HG03060 (cell line): ENCODE measurements around the gene SOD1.
"Not testable (repeated sequence)": the region's sequence is repeated elsewhere in the genome, so short reads cannot be mapped to it uniquely, and the experiment has no call there.

ENCODE experiments used
- ATAC-seq: cut with Tn5 transposase; IDR thresholded peaks from one replicate; pipeline ENCODE4 v1.9.1; 2021; ENCODE audit warnings: low read depth, moderate number of reproducible peaks; ENCODE audit not compliant: unreplicated experiment

The SOD1 gene

GRCh38 chr21:31654821-31655580, 4.5 kb upstream of the SOD1 start:
- not testable (repeated sequence) for ATAC-seq

GRCh38 chr21:31656199-31657095, 3.0 kb upstream of the SOD1 start:
- ATAC-seq, result no peak

DNA sequence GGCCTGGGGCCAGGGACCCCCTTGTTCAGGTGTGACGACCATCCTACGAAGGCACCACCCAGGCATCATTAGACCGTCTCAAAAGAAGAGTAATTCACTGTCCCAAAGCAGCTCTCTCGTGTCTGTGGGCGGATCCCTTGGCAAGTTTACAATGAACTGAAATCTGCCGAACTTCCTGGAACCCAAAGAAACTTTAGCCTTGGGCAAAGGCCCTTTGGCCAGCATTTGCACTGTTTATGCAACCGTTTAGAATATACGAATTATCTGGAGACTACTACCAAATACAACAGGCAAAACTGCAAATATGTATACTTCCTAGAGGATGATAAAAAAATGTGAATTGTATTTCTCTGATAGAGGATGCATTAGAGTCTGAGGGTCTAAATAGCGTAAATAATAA, 1.4 kb upstream of the SOD1 start:
- ATAC-seq, result no peak

DNA sequence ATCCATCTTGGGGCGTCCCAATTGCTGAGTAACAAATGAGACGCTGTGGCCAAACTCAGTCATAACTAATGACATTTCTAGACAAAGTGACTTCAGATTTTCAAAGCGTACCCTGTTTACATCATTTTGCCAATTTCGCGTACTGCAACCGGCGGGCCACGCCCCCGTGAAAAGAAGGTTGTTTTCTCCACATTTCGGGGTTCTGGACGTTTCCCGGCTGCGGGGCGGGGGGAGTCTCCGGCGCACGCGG, 282 bp upstream of the SOD1 start:
- ATAC-seq, result no peak

DNA sequence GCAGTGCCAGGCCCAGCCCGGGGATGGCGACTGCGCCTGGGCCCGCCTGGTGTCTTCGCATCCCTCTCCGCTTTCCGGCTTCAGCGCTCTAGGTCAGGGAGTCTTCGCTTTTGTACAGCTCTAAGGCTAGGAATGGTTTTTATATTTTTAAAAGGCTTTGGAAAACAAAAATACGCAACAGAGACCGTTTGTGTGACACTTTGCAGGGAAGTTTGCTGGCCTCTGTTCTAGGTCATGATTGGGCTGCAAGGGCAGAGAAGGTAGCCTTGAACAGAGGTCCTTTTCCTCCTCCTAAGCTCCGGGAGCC, 719 bp downstream of the SOD1 start:
- ATAC-seq, result peak; percentile 11

GRCh38 chr21:31660591-31660990, 1.1 kb downstream of the SOD1 start:
- ATAC-seq, result no peak

GRCh38 chr21:31663584-31664249, 4.2 kb downstream of the SOD1 start:
- no peak for ATAC-seq

DNA sequence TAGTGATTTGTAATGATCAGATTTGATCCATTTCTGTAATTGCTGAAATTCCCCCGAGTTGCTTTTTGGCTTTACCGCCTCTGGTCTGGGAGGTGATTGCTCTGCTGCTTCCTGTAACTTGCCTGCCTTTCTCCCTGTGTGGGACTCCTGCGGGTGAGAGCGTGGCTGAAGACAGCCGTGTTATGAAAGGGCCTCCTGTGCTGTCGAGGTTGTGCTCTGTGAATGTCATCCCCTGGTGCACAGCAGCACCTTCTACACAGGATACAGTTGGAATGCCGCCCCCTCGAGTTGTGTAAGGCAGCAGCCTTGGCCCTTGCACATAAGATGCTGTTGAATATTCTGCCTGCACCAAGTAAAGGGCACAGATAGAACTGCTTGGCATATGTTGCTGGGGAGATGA, 5.9 kb downstream of the SOD1 start:
- no peak for ATAC-seq

DNA sequence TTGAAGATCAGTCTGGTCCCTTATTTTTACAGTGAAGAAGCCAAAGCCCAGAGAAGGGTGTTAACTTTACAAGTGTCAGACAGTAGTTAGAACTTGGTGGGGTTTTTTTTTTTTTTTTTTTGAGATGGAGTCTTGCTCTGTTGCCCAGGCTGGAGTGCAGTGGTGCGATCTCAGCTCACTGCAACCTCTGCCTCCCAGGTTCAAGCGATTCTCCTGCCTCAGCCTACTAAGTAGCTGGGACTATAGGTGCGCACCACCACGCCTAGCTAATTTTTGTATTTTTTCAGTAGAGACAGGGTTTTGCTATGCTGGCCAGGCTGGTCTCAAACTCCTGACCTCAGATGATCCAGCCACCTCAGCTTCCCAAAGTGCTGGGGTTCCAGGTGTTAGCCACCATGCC, 6.4 kb downstream of the SOD1 start:
- not testable (repeated sequence) for ATAC-seq

DNA sequence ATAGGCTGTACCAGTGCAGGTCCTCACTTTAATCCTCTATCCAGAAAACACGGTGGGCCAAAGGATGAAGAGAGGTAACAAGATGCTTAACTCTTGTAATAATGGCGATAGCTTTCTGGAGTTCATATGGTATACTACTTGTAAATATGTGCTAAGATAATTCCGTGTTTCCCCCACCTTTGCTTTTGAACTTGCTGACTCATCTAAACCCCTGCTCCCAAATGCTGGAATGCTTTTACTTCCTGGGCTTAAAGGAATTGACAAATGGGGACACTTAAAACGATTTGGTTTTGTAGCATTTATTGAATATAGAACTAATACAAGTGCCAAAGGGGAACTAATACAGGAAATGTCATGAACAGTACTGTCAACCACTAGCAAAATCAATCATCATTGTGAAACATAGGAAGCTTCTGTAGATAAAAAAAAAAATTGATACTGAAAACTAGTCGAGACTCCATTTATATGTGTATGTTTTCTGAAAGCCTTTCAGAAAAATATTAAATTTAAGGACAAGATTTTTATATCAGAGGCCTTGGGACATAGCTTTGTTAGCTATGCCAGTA, 7.0 kb downstream of the SOD1 start:
- no peak for ATAC-seq

- no peak for ATAC-seq
These were observed 7.6 kb downstream of the SOD1 start for GRCh38 chr21:31667132-31667531.

- ATAC-seq, result no peak
These were observed 8.1 kb downstream of the SOD1 start for GRCh38 chr21:31667639-31668038.

- ATAC-seq, result no peak
These were observed 9.4 kb downstream of the SOD1 start for GRCh38 chr21:31668651-31669491.

DNA sequence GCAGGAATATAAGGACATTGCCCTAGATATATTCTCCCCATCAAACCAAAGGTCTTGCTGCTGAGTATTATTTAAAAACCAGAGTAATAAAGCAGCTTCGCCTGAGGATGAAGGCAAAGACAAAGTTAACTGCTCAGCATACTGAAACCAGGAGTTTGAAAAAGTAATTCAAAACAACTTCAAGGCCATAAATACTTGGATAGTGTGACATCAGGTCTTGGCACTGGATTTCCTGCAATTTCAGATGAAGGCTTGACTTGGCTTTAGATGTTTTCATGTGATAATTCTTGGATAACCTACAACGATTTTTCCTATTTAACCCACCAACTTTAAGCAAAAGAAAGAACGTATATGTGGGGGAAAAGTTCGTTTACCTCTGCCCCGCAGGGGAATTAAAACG, 10.6 kb downstream of the SOD1 start:
- ATAC-seq, result no peak

DNA sequence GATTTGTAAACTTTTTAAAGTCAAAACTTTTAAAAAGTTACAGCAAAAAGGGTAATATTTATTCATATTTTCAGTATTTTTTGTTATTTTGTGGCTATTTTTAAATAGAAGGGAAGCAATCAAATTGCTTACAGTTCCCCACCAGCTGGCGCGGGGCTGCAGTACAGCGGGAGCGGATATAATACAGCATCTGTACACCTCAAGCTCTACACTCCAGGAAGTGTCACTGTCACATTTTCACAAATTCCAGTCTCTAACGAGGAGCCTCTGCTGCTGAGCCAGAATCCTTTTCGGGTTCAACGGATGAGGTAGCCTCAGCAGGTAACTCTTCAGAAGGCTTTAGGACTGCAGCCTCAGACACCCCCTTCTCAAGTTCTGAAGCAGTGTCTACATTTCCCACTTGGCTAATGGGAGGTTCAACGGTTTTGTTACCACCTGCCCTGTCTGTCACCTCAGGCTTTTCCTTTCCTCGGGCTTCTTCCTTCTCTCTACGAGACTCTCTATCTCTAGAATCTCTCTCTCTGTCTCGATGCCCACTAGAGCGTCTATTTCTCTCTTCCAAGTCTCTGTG, 11.7 kb downstream of the SOD1 start:
- no peak for ATAC-seq

DNA sequence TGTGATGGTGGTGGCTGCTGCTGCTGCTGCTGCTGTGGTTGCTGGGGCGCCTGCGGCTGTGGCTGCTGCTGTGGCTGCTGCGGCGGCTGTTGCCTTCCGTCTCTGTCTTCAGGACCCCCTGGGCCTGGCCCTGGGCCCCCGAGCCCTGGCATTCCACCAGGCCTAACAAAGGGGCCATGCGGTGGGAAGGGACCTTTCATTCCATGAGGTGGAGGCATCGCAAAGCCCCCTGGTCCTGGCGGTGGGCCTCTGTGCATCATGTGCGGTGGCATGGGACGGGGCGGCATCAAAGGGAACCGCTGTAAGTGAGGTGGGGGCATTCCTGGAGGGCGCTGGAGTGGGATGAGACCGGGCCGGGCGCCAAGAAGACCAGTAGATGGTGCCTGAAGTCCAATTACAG, 12.4 kb downstream of the SOD1 start:
- ATAC-seq, result no peak

GRCh38 chr21:31673321-31673912, 13.9 kb downstream of the SOD1 start:
- ATAC-seq, result no peak

DNA sequence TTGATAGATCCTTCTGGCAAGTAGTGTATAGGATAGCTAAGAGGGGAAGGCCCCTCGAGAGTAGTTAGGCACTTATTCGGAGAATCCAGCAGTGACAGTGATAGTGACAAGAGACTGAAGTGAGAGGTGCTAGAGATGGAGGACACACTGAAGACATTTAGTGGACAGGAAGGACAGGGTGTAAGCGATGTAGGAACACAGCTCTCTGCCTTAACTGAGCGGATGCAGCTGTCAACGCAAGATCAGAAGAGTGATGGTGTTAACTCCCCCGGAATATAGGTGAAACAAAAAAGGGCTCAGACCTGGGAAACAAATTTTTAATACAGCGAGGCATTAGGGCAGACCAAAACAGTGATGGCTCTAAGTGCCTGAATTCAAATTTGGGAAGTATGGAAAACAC, 15.8 kb downstream of the SOD1 start:
- no peak for ATAC-seq

DNA sequence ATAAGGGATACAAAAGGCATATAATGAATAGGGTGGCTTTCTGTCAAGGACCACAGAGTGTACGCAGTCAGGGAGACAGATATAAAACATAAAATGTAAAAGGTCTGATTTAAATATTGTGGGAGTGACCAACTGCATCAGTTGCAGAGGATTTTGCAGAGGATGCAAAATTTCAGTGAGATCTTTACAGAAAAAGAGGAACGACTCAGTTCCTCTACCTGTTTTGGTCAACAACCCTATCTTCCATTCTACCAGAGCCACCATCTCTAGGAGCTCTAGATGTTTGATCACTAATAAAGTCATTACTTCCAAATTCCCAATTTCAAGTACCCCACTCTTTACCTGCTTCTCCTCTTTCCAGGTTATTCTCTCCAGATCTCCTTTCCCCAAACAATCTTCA, 16.5 kb downstream of the SOD1 start:
- no peak for ATAC-seq

DNA sequence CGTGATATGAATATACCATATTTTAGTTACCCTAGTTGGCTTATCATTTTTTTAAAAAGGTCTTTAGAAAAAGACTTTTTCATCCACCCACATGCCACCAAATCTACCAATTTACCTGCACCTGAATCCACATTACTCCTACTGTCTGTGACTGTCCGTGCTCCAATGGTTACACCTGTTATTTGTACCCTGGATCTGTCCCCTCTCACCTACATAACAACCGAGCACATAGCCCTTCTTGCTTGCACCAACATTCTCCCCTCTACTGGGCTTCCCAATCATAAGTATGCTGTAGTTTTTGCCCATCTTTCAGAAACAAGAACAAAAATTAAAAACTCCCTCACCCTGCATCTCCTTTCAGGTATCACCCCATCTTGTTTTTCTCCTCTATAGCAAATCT, 17.6 kb downstream of the SOD1 start:
- ATAC-seq, result no peak
